OCI-LY3 (cell line): Measurements from ENCODE around the gene RNF166.
A peak's percentile ranks its signal among the peaks of the same experiment; 100 is the strongest.

Experiments
- H2AFZ ChIP-seq: fragments of 200-600, 300-600 bp; shearing (Covaris generic); 2 replicates; pipeline ENCODE4 v1.6.0; 2014; ENCODE audit warnings: antibody characterized with exemption, low read depth, low read length
- H3K27ac ChIP-seq: fragments of 200-600, 300-600 bp; sonication (generic); 2 replicates; pipeline ENCODE4 v1.5.1; 2014; ENCODE audit warnings: mild to moderate bottlenecking, low read length, moderate library complexity, mixed read lengths
- H3K27me3 ChIP-seq: fragments of 200-600, 300-600 bp; sonication (generic); 2 replicates; pipeline ENCODE4 v1.6.1; 2014; ENCODE audit warnings: low read depth, low read length, mixed read lengths
- H3K36me3 ChIP-seq: fragments of 200-600, 300-600 bp; sonication (generic); replicated peaks from 2 replicates; pipeline ENCODE3; 2014; ENCODE audit warnings: low read depth, low read length, mixed read lengths
- H3K4me1 ChIP-seq: fragments of 300-600, 200-600 bp; sonication (generic); 2 replicates; pipeline ENCODE4 v1.6.1; 2014; ENCODE audit warnings: low read length, mixed read lengths
- H3K4me2 ChIP-seq: fragments of 200-600, 300-600 bp; sonication (generic); 2 replicates; pipeline ENCODE4 v1.6.1; 2014; ENCODE audit warnings: low read length, mixed read lengths
- H3K4me3 ChIP-seq: fragments of 300-600, 200-600 bp; sonication (generic); 2 replicates; pipeline ENCODE4 v1.5.1; 2014; ENCODE audit warnings: antibody characterized with exemption, mild to moderate bottlenecking, low read length, moderate library complexity
- H3K79me2 ChIP-seq: fragments of 300-600, 200-600 bp; shearing (Covaris generic); 2 replicates; pipeline ENCODE4 v1.6.1; 2014; ENCODE audit warnings: mild to moderate bottlenecking, low read length, mixed read lengths
- H3K9ac ChIP-seq: fragments of 300-600, 200-600 bp; shearing (Covaris generic); 2 replicates; pipeline ENCODE4 v1.6.0; 2014; ENCODE audit warnings: mild to moderate bottlenecking, low read length, moderate library complexity
- H3K9me3 ChIP-seq: fragments of 200-600, 300-600 bp; shearing (Covaris generic); 2 replicates; pipeline ENCODE4 v1.6.1; 2014; ENCODE audit warnings: low read length, mixed read lengths; ENCODE audit not compliant: insufficient read depth
- H4K20me1 ChIP-seq: fragments of 200-600, 300-600 bp; sonication (generic); 2 replicates; pipeline ENCODE4 v1.6.1; 2016; ENCODE audit warnings: low read length, mixed read lengths; ENCODE audit not compliant: insufficient read depth
- CTCF ChIP-seq: fragments of 200-600, 300-600 bp; sonication (generic); IDR thresholded peaks from 2 replicates; pipeline ENCODE4 v1.5.1; 2014; ENCODE audit warnings: antibody characterized with exemption, low read length, low read depth
- EZH2phosphoT487 ChIP-seq: fragments of 200-600 bp; shearing (Covaris generic); IDR thresholded peaks from 2 replicates; pipeline ENCODE4 v1.6.1; 2018; ENCODE audit warnings: antibody characterized with exemption, mixed run types, low read depth

RNF166 gene

GRCh38 chr16:88703486-88704309 lies 2.5 kb downstream of the RNF166 start:
- Histone ChIP-seq H3K36me3 (peaks cover 8% of the 10 kb centered on the region), H3K4me2 (no peak overlapping the region), H3K27ac (no peak overlapping the region), H3K9me3 (no peaks in the 10 kb centered on the region), H3K27me3 (no peaks in the 10 kb centered on the region), H3K4me3 (no peak overlapping the region), H2AFZ (no peak overlapping the region), H3K4me1 (peaks cover 30% of the 10 kb centered on the region), H3K79me2 (peaks cover 60% of the 10 kb centered on the region), H4K20me1 (no peaks in the 10 kb centered on the region), H3K9ac (no peak overlapping the region)
- TF ChIP-seq EZH2phosphoT487: no peak

- Histone ChIP-seq H3K27me3 (no peaks in the 10 kb centered on the region), H3K4me1 (peaks cover 29% of the 10 kb centered on the region), H4K20me1 (no peaks in the 10 kb centered on the region), H3K27ac (no peak overlapping the region), H3K9ac (no peak overlapping the region), H2AFZ (no peak overlapping the region), H3K9me3 (no peaks in the 10 kb centered on the region), H3K4me3 (no peak overlapping the region), H3K79me2 (peaks cover 49% of the 10 kb centered on the region), H3K36me3 (peaks cover 12% of the 10 kb centered on the region), H3K4me2 (0 out of 2 replicates have a peak overlapping the region, but pooled peaks have one; percentile 88)
- TF ChIP-seq CTCF (no peak), EZH2phosphoT487 (no peak)
These were observed 3.6 kb downstream of the RNF166 start for GRCh38 chr16:88702371-88703210.

GRCh38 chr16:88701581-88702370 lies 4.4 kb downstream of the RNF166 start:
- H3K4me2 ChIP-seq: peak overlapping the region; percentile 88
- H4K20me1 ChIP-seq: no peaks in the 10 kb centered on the region

More at GRCh38 chr16:88701581-88702370, 4.4 kb downstream of the RNF166 start:
- no peaks in the 10 kb centered on the region for H3K9me3 ChIP-seq
- peaks cover 41% of the 10 kb centered on the region for H3K79me2 ChIP-seq
- TF ChIP-seq EZH2phosphoT487 (no peak), CTCF (no peak)
- H3K36me3 ChIP-seq: peaks cover 12% of the 10 kb centered on the region
- H3K9ac ChIP-seq: peak overlapping the region; percentile 76
- H3K4me3 ChIP-seq: peak overlapping the region; percentile 76
- H3K27ac ChIP-seq: peak overlapping the region; percentile 41; the same call in 1 of the 2 replicates
- no peak overlapping the region for H2AFZ ChIP-seq
- no peaks in the 10 kb centered on the region for H3K27me3 ChIP-seq
- peaks cover 24% of the 10 kb centered on the region for H3K4me1 ChIP-seq
